HL-60 (cell line): ENCODE results near the gene KAZALD1.

Source experiments
- CTCF ChIP-seq: IDR thresholded peaks from one replicate; pipeline ENCODE4 v1.5.1; 2011; ENCODE audit warnings: low read length, control low read depth, inconsistent platforms; ENCODE audit not compliant: insufficient read depth
- GABPA ChIP-seq: IDR thresholded peaks from 2 replicates; pipeline ENCODE4 v1.6.1; 2012; ENCODE audit warnings: low read depth
- REST ChIP-seq: IDR thresholded peaks from 2 replicates; pipeline ENCODE4 v1.6.1; 2012; ENCODE audit warnings: low read depth; ENCODE audit not compliant: insufficient replicate concordance

GRCh38 chr10:101106351-101106750 is 44.6 kb downstream of the KAZALD1 start:
- TF ChIP-seq CTCF: no peak
- no peak for TF ChIP-seq GABPA
- no peak for TF ChIP-seq REST
